Measurements from ENCODE around the gene LRRC59.
A peak's percentile ranks its signal among the peaks of the same experiment; 100 is the strongest.

LRRC59 gene

GRCh38 chr17:50397111-50397918, at the start of gene LRRC59:
TSS of gene LRRC59 (minus strand) at chr17:50397523. CDS start at chr17:50397317, 206 bp downstream.
- Histone ChIP-seq H3K4me1 (ENCODE audit: control insufficient read depth, insufficient read depth, low read length) (no peaks in the 10 kb centered on the region), H3K4me3 (ENCODE audit: low read depth, low read length) (peak within 1 kb of the TSS; percentile 78), H3K9me3 (ENCODE audit: control insufficient read depth, insufficient read depth, low read length) (no peaks in the 10 kb centered on the region), H3K27ac (ENCODE audit: low read depth, low read length) (peak within 1 kb of the TSS; percentile 6), H3K9ac (ENCODE audit: low read depth, low read length) (peak within 1 kb of the TSS; percentile 61), H3K27me3 (ENCODE audit: control insufficient read depth, insufficient read depth, low read length) (0 out of 2 replicates have a peak, but pooled peaks cover 2% of the 10 kb centered on the region), H3K36me3 (ENCODE audit: control insufficient read depth, insufficient read depth, low read length) (peaks cover 29% of the 10 kb centered on the region)

DNA sequence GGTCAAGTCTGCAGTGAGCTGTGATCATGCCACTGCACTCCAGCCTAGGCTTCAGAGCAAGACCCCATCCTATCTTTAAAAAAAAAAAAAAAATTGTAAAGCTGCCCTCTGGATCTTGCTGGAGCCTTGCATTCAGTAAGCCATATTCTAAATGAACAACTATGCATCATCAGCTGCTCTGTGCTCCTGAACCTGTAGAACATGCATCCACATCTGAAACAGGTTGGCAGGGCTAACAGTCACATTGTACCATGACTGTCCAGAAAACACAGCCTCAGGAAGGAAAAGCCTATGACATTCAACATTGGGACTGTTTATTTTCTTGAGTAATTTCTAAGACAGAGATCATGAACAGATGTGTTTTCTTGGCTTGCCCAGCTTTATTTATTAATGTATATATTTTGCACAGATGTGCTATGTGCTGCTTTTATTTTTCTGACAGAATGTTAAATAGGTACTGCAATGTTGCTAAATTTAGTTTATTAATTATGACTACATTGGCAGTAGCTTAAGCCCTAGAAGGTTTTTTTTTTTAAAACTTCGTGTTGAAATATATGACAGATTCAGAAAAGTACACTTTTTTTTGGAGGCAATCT, 48.5 kb upstream of the LRRC59 start:
- H3K9ac ChIP-seq (ENCODE audit: low read depth, low read length) = no peak overlapping the region
- H3K36me3 ChIP-seq (ENCODE audit: control insufficient read depth, insufficient read depth, low read length) = no peaks in the 10 kb centered on the region
- no peak overlapping the region for H3K4me3 ChIP-seq (ENCODE audit: low read depth, low read length)
- H3K27ac ChIP-seq (ENCODE audit: low read depth, low read length) = no peak overlapping the region
- no peaks in the 10 kb centered on the region for H3K27me3 ChIP-seq (ENCODE audit: control insufficient read depth, insufficient read depth, low read length)
- H3K9me3 ChIP-seq (ENCODE audit: control insufficient read depth, insufficient read depth, low read length) = no peaks in the 10 kb centered on the region
- H3K4me1 ChIP-seq (ENCODE audit: control insufficient read depth, insufficient read depth, low read length) = peaks cover 8% of the 10 kb centered on the region; the same call in 1 of the 2 replicates

DNA sequence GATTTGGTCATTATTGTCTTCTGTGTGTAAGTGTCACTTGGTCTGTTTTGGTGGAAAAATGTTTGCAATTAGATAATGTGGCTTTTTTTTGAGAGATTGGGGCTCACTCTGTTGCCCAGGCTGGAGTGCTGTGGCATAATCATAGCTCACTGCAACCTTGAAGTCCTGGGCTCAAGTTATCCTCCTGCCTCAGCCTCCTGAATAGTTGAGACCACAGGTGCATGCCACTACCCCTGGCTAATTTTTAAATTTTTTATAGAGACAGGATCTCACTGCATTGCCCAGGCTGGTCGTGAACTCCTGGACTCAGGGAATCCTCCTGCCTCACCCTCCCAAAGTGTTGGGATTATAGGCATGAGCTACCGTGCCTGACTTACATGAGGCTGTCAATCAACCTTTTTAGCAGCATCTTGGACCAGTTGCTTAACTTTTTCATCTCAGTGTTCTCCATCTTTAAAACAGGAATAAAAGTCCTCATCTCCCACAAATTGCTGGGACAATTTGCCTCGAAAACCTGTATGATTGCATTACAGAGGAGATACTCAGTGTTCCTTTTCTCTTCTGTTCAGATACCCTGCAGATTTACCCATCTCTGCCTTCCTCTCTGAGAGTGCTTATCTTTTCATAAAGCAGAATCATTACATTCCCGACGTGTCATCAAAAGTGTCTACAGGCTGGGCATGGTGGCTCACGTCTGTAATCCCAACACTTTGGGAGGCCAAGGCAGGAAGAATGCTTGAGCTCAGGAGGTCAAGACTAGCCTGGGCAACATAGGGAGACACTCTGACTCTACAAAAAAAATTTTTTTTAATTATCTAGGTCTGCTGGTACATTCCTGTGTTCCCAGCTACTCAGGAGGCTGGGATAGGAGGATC, 47.8 kb upstream of the LRRC59 start:
- Histone ChIP-seq H3K27ac (ENCODE audit: low read depth, low read length) (no peak overlapping the region), H3K9me3 (ENCODE audit: control insufficient read depth, insufficient read depth, low read length) (no peaks in the 10 kb centered on the region), H3K9ac (ENCODE audit: low read depth, low read length) (no peak overlapping the region), H3K27me3 (ENCODE audit: control insufficient read depth, insufficient read depth, low read length) (no peaks in the 10 kb centered on the region), H3K4me3 (ENCODE audit: low read depth, low read length) (no peak overlapping the region), H3K36me3 (ENCODE audit: control insufficient read depth, insufficient read depth, low read length) (no peaks in the 10 kb centered on the region), H3K4me1 (ENCODE audit: control insufficient read depth, insufficient read depth, low read length) (peaks cover 8% of the 10 kb centered on the region)

DNA sequence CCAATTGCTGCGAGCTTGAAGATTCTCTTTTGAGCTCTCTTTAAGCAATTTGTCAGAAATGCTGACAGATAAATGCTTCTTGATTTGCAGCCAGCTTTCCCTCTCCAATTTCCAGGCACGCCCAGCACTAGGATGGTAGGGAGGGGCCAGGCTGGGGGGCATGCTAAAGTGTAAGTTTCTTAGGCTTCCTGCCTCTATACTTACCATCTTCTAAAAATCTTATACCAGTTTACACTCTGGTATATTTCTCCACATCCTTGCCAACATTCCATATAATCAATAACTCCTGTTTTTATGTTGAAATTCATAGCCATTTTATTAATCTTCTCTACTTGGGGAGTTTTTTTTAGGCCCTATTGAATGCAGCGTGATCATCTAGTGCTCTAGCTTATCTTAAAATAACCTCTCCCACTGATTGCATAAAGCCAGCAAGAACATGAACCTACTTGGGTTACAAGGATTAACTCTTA, 46.2 kb upstream of the LRRC59 start:
- H3K9ac ChIP-seq (ENCODE audit: low read depth, low read length) = no peak overlapping the region
- H3K27ac ChIP-seq (ENCODE audit: low read depth, low read length) = no peak overlapping the region
- H3K9me3 ChIP-seq (ENCODE audit: control insufficient read depth, insufficient read depth, low read length) = no peaks in the 10 kb centered on the region
- no peak overlapping the region for H3K4me3 ChIP-seq (ENCODE audit: low read depth, low read length)
- H3K27me3 ChIP-seq (ENCODE audit: control insufficient read depth, insufficient read depth, low read length) = no peaks in the 10 kb centered on the region
- H3K4me1 ChIP-seq (ENCODE audit: control insufficient read depth, insufficient read depth, low read length) = peaks cover 8% of the 10 kb centered on the region
- no peaks in the 10 kb centered on the region for H3K36me3 ChIP-seq (ENCODE audit: control insufficient read depth, insufficient read depth, low read length)

DNA sequence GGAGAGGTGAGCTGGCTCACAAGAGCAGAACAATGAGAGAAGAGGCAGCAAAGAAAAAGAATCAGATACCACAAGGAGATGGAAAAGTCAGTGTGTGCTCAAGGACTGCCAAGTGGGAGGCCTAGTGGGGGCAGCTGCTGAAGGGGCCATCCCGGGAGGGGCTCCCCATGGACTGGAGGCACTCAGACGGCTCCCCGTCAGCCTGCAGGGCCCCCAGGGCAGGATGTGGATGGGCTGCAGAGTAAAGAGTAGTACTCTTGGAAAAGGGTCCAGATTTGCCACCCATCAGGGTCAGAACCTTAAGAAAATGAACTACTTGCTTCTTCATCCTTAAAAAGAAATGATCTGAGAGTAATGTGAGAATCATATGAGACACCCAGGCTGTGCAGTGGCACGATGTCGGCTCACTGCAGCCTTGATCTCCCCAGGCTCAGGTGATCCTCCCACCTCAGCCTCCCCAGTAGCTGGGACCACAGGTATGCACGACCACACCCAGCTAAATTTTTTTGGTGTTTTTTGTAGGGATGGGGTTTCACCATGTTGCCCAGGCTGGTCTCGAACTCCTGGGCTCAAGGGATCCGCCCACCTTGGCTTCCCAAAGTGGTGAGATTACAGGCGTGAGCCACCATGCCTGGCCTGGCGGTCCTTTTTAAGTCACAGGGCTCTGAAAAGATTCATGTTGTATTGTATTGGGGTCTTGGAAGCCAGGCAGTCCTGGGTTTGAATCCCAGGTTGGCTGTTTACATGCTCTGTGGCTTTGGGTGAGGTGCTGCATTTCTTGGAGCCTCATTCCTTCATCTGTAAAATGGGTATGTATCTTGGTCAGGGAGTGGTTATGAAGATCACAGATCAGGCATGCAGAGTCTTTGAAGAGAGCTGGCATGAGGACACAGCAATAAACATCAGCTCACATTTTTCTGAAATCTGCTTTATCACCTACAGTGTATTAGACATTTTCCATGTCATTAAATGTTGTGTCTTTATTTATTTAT, 43.8 kb upstream of the LRRC59 start:
- H3K36me3 ChIP-seq (ENCODE audit: control insufficient read depth, insufficient read depth, low read length) = no peaks in the 10 kb centered on the region
- no peaks in the 10 kb centered on the region for H3K9me3 ChIP-seq (ENCODE audit: control insufficient read depth, insufficient read depth, low read length)
- H3K27me3 ChIP-seq (ENCODE audit: control insufficient read depth, insufficient read depth, low read length) = no peaks in the 10 kb centered on the region
- no peak overlapping the region for H3K4me3 ChIP-seq (ENCODE audit: low read depth, low read length)
- no peak overlapping the region for H3K9ac ChIP-seq (ENCODE audit: low read depth, low read length)
- H3K4me1 ChIP-seq (ENCODE audit: control insufficient read depth, insufficient read depth, low read length) = peaks cover 8% of the 10 kb centered on the region
- no peak overlapping the region for H3K27ac ChIP-seq (ENCODE audit: low read depth, low read length)

GRCh38 chr17:50440172-50440837, 43.0 kb upstream of the LRRC59 start:
- peaks cover 8% of the 10 kb centered on the region for H3K4me1 ChIP-seq (ENCODE audit: control insufficient read depth, insufficient read depth, low read length)
- H3K27me3 ChIP-seq (ENCODE audit: control insufficient read depth, insufficient read depth, low read length) = no peaks in the 10 kb centered on the region
- H3K36me3 ChIP-seq (ENCODE audit: control insufficient read depth, insufficient read depth, low read length) = no peaks in the 10 kb centered on the region
- H3K9me3 ChIP-seq (ENCODE audit: control insufficient read depth, insufficient read depth, low read length) = no peaks in the 10 kb centered on the region
- no peak overlapping the region for H3K27ac ChIP-seq (ENCODE audit: low read depth, low read length)
- H3K9ac ChIP-seq (ENCODE audit: low read depth, low read length) = no peak overlapping the region
- no peak overlapping the region for H3K4me3 ChIP-seq (ENCODE audit: low read depth, low read length)

DNA sequence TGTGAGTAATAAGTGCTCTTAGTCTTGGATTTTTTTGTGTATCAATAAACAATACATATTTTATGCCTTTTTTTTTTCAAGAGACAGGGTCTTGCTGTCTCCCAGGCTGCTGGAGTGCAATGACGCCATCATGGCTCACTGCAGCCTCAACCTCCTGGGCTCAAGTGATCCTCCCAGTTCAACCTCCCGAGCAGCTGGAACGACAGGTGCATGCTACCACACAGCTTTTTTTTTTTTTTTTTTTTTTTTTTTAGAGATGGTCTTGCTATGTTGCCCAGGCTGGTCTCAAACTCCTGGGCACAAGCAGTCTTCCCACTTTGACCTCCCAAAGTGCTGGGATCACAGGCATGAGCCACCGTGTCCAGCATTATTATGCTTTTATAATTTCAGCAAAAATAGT, 41.7 kb upstream of the LRRC59 start:
- Histone ChIP-seq H3K36me3 (ENCODE audit: control insufficient read depth, insufficient read depth, low read length) (no peaks in the 10 kb centered on the region), H3K27me3 (ENCODE audit: control insufficient read depth, insufficient read depth, low read length) (no peaks in the 10 kb centered on the region), H3K27ac (ENCODE audit: low read depth, low read length) (no peak overlapping the region), H3K9me3 (ENCODE audit: control insufficient read depth, insufficient read depth, low read length) (no peaks in the 10 kb centered on the region), H3K9ac (ENCODE audit: low read depth, low read length) (no peak overlapping the region), H3K4me3 (ENCODE audit: low read depth, low read length) (no peak overlapping the region), H3K4me1 (ENCODE audit: control insufficient read depth, insufficient read depth, low read length) (peaks cover 8% of the 10 kb centered on the region)

- no peaks in the 10 kb centered on the region for H3K36me3 ChIP-seq (ENCODE audit: control insufficient read depth, insufficient read depth, low read length)
These were observed 40.1 kb upstream of the LRRC59 start for GRCh38 chr17:50437409-50437808.

DNA sequence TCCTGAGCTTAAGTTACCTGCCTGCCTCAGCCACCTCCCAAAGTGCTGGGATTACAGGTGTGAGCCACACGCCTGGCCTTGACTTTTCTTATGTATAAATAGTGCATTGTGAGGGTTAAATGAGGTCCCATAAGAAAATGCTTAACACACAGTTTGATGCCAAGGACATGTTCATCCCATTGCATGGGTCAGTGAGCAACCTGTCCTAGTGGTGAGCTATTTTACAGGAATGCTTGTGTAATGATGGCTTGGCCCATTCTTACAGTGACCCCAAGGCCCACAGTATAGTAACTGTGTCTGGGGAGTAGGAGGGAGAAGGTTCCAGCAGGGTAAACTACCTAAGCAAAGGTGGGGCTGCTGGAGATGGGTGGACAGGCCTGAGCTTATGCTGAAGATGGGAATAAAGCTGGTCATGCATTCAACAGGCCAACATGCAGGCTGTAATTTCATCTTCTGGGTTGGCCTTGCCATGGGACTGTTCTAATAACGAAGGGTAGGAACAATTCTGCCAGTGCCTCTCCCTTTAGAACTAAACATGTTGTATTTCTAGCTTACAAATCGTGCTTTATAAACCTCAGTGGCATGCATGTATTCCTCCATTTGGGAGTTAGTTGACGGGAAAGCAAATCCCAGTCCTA, 34.9 kb upstream of the LRRC59 start:
- Histone ChIP-seq H3K27ac (ENCODE audit: low read depth, low read length) (no peak overlapping the region), H3K9ac (ENCODE audit: low read depth, low read length) (no peak overlapping the region), H3K9me3 (ENCODE audit: control insufficient read depth, insufficient read depth, low read length) (no peaks in the 10 kb centered on the region), H3K36me3 (ENCODE audit: control insufficient read depth, insufficient read depth, low read length) (0 out of 2 replicates have a peak, but pooled peaks cover 3% of the 10 kb centered on the region), H3K4me1 (ENCODE audit: control insufficient read depth, insufficient read depth, low read length) (peaks cover 2% of the 10 kb centered on the region), H3K4me3 (ENCODE audit: low read depth, low read length) (no peak overlapping the region), H3K27me3 (ENCODE audit: control insufficient read depth, insufficient read depth, low read length) (no peaks in the 10 kb centered on the region)

More at GRCh38 chr17:50437409-50437808, 40.1 kb upstream of the LRRC59 start:
- Histone ChIP-seq H3K27me3 (ENCODE audit: control insufficient read depth, insufficient read depth, low read length) (no peaks in the 10 kb centered on the region), H3K9me3 (ENCODE audit: control insufficient read depth, insufficient read depth, low read length) (no peaks in the 10 kb centered on the region), H3K27ac (ENCODE audit: low read depth, low read length) (no peak overlapping the region), H3K4me1 (ENCODE audit: control insufficient read depth, insufficient read depth, low read length) (no peaks in the 10 kb centered on the region; the same call in 1 of the 2 replicates), H3K9ac (ENCODE audit: low read depth, low read length) (no peak overlapping the region), H3K4me3 (ENCODE audit: low read depth, low read length) (no peak overlapping the region)

Data from HUES48 (cell line).